H4 (cell line): ENCODE results near the gene MACROD2. TPM values are rescaled to one million over a fixed set of nuclear protein-coding genes. Genes with fewer than 3 reads are reported as not detected.
"Not testable (repeated sequence)": the region's sequence is repeated elsewhere in the genome, so short reads cannot be mapped to it uniquely, and the experiment has no call there.

ENCODE experiments used
- DNase-seq: peaks from one replicate; pipeline ENCODE4 v3.0.0-alpha.2; 2015; ENCODE audit warnings: low spot score
- total RNA-seq: library from RNA; depleted of rRNA; stranded (reverse); fragments of >200 nt; shearing (Covaris generic); gene quantifications from 2 replicates; pipeline ENCODE4 v1.2.3, GENCODE V29; 2014

Gene MACROD2
- total RNA-seq, 1 experiment from 2014 or later: 1.2 TPM

DNA sequence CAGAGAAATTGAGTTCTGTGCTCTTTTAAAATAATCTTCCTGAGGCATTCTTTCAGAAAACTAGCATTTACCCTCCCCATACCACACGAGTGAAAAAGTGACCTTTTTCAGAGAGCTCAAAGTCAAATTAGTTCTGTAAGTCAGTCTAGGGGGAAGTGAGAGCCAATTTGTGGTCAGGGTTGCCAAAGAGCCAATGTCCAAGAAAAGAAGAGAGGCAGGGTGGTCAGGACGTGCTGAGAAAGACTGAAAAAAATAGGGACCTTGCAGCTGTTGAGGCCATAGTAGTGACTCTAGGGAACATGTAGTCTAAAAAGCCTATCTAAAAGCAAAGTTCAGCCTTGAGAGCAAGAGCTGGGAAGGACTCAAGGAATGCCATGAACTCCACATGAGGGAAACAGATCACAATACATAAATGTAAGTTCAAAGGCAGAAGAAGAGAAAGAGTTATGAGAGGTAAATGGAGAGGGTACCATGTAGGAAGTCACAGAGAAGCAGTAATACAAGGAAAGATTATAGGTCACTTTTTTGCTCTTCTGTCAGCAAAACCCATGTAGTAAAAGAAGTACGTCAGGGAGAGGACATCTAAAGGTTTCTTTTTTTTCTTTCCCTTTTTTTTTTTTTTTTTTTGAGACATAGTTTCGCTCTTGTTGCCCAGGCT is 907.2 kb downstream of the MACROD2 start:
- no peak for DNase-seq

DNA sequence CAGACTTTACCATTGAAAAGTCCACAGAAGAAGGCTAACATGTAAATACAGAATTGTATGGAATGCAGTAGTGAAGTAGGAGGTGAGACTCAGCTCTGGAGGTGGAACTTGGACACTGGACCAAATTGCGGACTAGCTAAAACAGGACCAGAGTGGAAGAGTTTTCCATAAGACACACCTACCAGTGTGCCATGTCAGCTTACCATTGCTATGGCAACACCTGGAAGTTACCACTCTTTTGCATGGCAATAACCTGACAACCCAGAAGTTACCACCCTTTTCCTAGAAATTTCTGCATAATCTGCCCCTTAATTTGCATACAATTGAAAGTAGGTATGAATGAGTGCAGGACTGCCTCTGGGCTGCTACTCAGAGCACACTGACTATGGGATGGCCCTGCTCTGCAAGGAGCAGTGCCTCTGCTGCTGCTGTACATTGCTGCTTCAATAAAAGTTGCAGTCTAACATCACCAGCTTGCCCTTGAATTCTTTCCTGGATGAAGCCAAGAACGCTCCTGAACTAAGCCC is 911.7 kb downstream of the MACROD2 start:
- no peak for DNase-seq

DNA sequence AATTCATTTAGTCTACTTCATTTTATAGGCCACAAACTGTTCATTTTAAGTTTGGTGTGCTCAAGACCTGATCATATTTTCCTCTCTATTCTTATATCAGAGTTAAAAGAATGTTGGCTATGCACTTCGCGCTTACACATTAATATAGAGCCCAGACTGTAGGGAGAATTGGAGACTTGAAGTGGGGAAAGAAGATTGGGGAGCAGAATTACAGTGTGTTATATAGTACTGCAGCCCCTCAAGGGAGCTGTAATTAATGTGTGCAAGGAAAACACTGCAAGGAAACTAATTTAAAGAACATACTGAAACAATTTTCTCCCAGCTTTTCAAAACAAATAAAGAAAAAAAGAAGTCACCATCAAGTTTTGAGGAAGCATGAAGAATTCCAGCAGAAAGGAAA is 914.8 kb downstream of the MACROD2 start:
- no peak for DNase-seq

DNA sequence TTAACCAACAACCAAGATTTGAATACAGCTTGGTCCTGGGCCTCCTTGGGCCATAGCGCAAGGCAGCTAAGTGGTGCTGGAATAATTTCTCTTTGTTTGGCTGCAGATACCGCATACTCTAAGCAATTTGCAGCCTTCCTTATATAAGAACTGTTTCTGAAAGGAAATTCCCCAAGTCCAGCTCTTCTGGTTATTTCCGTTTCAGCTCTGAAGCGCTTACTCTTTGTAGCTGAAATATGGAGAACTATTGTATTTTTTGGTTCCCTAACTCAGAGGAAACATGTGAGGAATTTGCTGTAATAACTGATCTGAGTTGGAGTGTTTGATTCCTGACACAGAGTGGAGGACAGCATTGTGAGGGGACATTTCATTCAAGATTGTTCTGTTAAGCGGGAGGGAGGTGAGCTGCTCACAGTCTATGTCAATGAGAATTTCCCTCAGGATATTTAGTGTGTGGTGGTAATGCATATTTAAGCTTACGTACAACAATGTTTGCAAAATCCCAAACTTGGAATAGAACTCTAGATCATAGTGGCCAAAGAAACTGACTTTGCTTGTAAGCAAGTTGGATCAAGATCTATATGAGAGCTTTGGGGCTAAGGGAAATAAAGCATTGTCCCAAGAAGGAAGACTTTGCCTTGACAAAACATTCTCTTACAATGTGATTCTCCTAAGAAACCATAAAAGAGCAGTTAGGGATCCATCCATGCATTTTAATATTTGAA is 918.7 kb downstream of the MACROD2 start:
- DNase-seq: no peak

- DNase-seq: no peak
Observed at GRCh38 chr20:14914633-14915032, 919.3 kb downstream of the MACROD2 start.

- DNase-seq: no peak
Observed at GRCh38 chr20:14915356-14915755, 920.0 kb downstream of the MACROD2 start.

- no peak for DNase-seq
Observed at GRCh38 chr20:14916360-14916920, 921.1 kb downstream of the MACROD2 start.

- no peak for DNase-seq
Observed at GRCh38 chr20:14918281-14918680, 923.0 kb downstream of the MACROD2 start.

- DNase-seq: no peak
Observed at GRCh38 chr20:14918976-14919375, 923.7 kb downstream of the MACROD2 start.

GRCh38 chr20:14919501-14920081 is 924.3 kb downstream of the MACROD2 start:
- DNase-seq: no peak

DNA sequence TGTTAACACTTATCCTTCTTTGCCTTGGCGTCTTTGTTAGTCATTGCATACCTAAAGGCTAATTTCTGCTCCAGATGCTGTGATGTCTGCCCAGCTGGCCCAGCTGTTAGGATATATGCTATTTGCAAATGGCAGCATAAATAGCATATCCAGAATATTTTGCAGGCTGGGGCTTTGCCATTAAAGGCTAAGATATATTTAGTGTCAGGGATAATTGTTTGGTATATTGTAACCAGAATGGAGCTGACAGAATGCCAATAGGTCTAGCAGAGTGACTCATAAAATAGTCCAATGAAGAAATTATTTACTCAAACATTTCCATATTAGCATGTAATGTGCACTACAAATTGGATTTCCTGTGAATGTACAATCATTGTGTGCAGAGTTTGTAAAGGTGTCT is 926.2 kb downstream of the MACROD2 start:
- no peak for DNase-seq

DNA sequence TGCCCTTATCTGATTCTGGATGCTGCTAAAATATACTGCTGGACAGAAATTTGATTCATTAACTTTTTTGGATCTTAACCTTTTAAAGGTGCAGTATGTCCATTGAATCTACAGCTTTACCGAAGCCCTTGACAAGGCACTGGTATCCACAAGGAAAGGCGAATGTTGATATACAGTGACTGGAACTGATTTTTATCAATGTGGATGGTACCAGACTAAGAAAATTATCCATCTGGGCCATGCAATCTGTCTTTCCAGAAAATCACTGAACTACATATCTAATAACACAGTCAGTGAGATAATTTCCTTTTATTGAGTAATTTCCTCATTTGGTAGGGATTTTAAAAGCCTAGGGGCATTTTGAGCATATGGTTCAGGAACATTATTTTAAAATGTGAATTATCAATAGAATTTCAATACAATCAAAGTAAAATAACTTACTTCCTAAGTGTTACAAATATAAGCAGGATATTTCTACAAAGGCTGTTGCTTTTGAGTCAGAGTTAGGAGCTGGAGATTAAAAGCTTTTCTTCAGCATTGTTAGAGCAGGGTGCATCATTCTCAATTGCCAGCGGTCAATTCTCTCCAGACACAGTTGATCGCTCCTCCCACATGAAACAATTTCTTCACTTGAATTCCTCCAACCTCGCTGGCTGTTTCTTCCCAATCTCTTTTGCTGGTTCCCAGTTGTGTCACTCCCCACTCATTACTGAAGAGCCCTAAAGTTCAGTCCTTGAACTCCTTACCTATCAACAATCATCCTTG is 927.4 kb downstream of the MACROD2 start:
- no peak for DNase-seq

DNA sequence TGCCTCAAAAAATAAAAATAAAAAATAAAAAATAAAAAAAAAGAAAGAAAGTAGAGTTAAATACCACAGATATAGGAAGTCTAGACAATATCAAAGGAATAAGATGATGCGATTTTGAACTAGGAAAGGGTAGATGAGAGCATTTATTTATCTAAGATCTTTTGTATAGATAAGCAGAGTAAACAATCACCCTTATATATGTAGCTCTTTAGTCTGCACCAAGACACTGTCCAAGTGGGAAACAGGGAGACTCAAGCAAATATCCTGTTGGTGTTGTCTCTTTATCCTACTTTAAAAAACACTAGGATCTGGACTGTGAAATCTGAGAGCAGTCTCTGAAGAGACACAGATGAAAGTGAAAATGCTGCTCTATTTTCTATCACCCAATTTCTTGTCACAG is 929.1 kb downstream of the MACROD2 start:
- DNase-seq: no peak

- no peak for DNase-seq
Observed at GRCh38 chr20:14925300-14925699, 930.0 kb downstream of the MACROD2 start.

GRCh38 chr20:14926436-14926835 is 931.1 kb downstream of the MACROD2 start:
- DNase-seq: not testable (repeated sequence)

- DNase-seq: no peak
Observed at GRCh38 chr20:14928083-14928482, 932.8 kb downstream of the MACROD2 start.

DNA sequence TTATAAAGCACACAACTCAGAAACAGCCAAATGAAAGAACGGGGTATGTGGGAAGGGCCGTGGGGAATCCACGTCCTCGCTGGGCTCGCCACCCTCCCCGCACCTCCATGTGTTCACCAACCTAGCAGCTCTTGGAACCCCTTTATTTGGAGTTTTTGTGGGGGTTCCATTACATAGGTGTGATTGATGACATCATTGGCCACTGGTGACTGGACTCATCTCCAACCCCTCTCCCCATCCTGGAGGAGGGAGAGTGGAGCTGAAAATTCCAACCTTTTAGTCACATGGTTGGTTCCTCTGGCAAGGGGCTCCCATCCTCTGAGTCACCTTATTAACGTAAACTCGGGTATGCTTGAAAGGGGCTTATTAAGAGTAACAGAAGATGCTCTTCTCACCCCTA is 934.1 kb downstream of the MACROD2 start:
- DNase-seq: no peak

- no peak for DNase-seq
Observed at GRCh38 chr20:14932040-14932439, 936.7 kb downstream of the MACROD2 start.

DNA sequence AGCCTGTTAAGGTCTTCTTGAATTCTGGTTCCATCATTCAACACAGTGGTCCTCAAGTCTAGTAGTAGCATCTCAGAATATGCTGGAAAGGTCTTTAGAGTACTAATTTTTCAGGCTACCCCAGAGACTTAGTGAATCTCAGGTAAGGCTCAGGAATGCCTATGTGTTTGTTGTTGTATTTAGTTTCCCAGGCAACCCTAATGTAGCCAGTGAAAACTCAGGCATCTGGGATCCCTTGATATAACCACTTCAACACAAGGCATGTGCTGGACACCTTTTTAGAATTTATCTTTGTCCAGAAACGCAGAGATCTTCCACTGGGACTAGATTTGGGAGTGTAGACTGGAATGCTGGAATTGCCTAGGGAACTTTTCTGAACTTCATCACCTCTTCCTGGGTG is 940.0 kb downstream of the MACROD2 start:
- no peak for DNase-seq

GRCh38 chr20:14937021-14937420 is 941.7 kb downstream of the MACROD2 start:
- DNase-seq: no peak

- DNase-seq: no peak
Observed at GRCh38 chr20:14937846-14938245, 942.5 kb downstream of the MACROD2 start.

- no peak for DNase-seq
Observed at GRCh38 chr20:14947536-14947935, 952.2 kb downstream of the MACROD2 start.
